H1 (cell line): ENCODE results near the gene GALNT7. TPM values are rescaled to one million over a fixed set of nuclear protein-coding genes. Genes with fewer than 3 reads are reported as not detected.

Experiments used
- ATF2 ChIP-seq: IDR thresholded peaks from 2 replicates; pipeline ENCODE4 v1.6.1; 2012; ENCODE audit warnings: low read length, inconsistent platforms
- BACH1 ChIP-seq: IDR thresholded peaks from 2 replicates; pipeline ENCODE4 v1.6.1; 2012; ENCODE audit warnings: low read length, improper control_type of control experiment
- GTF2F1 ChIP-seq: IDR thresholded peaks from 2 replicates; pipeline ENCODE4 v1.6.1; 2012; ENCODE audit warnings: low read depth, low read length, improper control_type of control experiment, borderline replicate concordance
- SP4 ChIP-seq: IDR thresholded peaks from 2 replicates; pipeline ENCODE4 v1.6.1; 2012; ENCODE audit warnings: low read length, inconsistent platforms
- ZNF274 ChIP-seq: IDR thresholded peaks from 2 replicates; pipeline ENCODE4 v1.7.0; 2012; ENCODE audit warnings: low read length, borderline replicate concordance; ENCODE audit errors: extremely low read depth
- polyA plus RNA-seq, 7 experiments: library from polyadenylated mRNA; depleted of rRNA in 3 of 7; stranded (reverse) in 5 of 7; unstranded in 2 of 7; fragments of >200 nt in 5 of 7; fragments of 200-250 nt in 2 of 7; gene quantifications; 1 replicate in 5 of 7; 2 replicates in 1 of 7; 4 replicates in 1 of 7; pipeline versions ENCODE4 v1.2.1 to v1.2.3, GENCODE V29; 2011 to 2013; ENCODE audit warnings: missing spikeins in 2 of 7, mixed read lengths in 2 of 7
- total RNA-seq: library from RNA; stranded (reverse); fragmentation: NEBNext Ultra II Directional; extraction: Animal tissue kit (Norgen Biotek cat#: 25700); gene quantifications from 2 replicates; pipeline ENCODE4 v1.2.1, GENCODE V29; 2021

Gene GALNT7
- total and polyA plus RNA-seq, 2 of the 8 experiments (the other 6 are each of a cell fraction or from before 2014, with no cell fraction given), result 22.4 to 85.5 TPM

GRCh38 chr4:173235050-173235449, 66.4 kb downstream of the GALNT7 start (continued):
- TF ChIP-seq BACH1, result no peak
- no peak for TF ChIP-seq GTF2F1
- no peak for TF ChIP-seq ZNF274
- no peak for TF ChIP-seq ATF2
- no peak for TF ChIP-seq SP4
